ENCODE data around the gene FGF6.

The FGF6 gene

GRCh38 chr12:4446335-4446734 lies 720 bp upstream of the FGF6 start:
- no peak for DNase-seq

GRCh38 chr12:4444031-4444430 lies 1.6 kb downstream of the FGF6 start:
- DNase-seq = no peak

GRCh38 chr12:4443616-4444015 lies 2.0 kb downstream of the FGF6 start:
- DNase-seq = no peak

- DNase-seq = no peak
Observed at GRCh38 chr12:4441355-4442335, 4.0 kb downstream of the FGF6 start.

- no peak for DNase-seq
Observed at GRCh38 chr12:4440187-4440941, 5.3 kb downstream of the FGF6 start.

GRCh38 chr12:4439736-4440135 lies 5.9 kb downstream of the FGF6 start:
- DNase-seq = no peak

- peak; percentile 63 to 67 (median 66) for DNase-seq
Observed at GRCh38 chr12:4438834-4439596, 6.6 kb downstream of the FGF6 start.

GRCh38 chr12:4435537-4435936 lies 10.1 kb downstream of the FGF6 start:
- no peak for DNase-seq

GRCh38 chr12:4434706-4435425 lies 10.7 kb downstream of the FGF6 start:
- DNase-seq = peak; percentile 51 to 56 (median 52)

GRCh38 chr12:4434301-4434700 lies 11.3 kb downstream of the FGF6 start:
- DNase-seq = no peak

- DNase-seq = no peak
Observed at GRCh38 chr12:4433745-4434058, 11.9 kb downstream of the FGF6 start.

GRCh38 chr12:4432878-4433744 lies 12.5 kb downstream of the FGF6 start:
- DNase-seq = peak in 1 of 3 donors; percentile 14

- peak; percentile 66 to 75 (median 74) for DNase-seq
Observed at GRCh38 chr12:4431866-4432265, 13.7 kb downstream of the FGF6 start.

- DNase-seq = no peak
Observed at GRCh38 chr12:4431436-4431835, 14.2 kb downstream of the FGF6 start.

- DNase-seq = no peak
Observed at GRCh38 chr12:4424422-4424821, 21.2 kb downstream of the FGF6 start.

- no peak for DNase-seq
Observed at GRCh38 chr12:4423528-4424195, 22.0 kb downstream of the FGF6 start.

- DNase-seq = no peak
Observed at GRCh38 chr12:4422985-4423384, 22.6 kb downstream of the FGF6 start.

GRCh38 chr12:4421590-4422031 lies 24.0 kb downstream of the FGF6 start:
- DNase-seq = peak; percentile 72 to 85 (median 82)

GRCh38 chr12:4420138-4420670 lies 25.4 kb downstream of the FGF6 start:
- no peak for DNase-seq

- no peak for DNase-seq
Observed at GRCh38 chr12:4418913-4419312, 26.7 kb downstream of the FGF6 start.

- no peak for DNase-seq
Observed at GRCh38 chr12:4417936-4418335, 27.7 kb downstream of the FGF6 start.
